ENCODE data around the gene DHCR24.

DNA sequence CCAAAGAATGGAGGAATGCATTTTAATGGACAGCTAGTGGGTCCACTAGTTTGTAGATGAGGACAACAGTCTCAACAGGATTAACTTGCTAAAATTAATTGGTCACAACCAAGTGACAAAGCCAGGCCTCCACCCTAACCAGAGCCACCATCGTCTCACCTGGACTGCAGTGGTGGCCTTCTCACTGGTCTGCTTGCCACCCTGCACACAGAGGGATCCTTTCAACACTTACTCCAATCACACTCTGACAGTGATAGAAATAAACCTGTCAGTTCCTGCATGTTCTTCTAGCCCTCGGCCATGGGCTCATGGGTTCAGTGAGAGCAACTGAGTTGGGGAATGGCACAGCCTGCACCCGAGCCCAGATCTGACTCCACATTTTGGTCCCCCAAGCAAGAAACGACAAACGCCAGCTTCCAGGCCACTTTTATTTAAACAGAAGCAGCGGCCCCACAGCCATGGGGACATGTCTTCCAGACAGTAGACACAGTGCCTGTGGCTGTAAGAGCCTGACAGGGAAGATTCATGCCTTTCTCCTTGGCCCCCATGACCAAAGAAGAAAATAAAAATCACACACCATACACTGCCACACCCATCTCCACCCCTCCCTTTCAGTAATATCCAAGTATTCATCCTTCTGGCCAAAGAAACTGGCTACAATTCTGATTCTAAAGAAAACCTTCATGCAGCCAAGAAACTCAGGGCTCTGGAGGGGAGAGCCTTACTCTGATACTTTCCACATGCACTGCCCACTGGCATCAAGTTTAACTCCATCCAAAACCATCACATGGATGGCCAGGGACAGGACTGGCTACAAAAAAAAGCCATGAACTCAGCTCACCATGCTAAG, 37.6 kb downstream of the DHCR24 start:
- TF ChIP-seq POLR2A (IDR thresholded peaks at IDR 0.05; ENCODE audit: low read length) (no peak), GATA1 (IDR thresholded peaks at IDR 0.05; ENCODE audit: low read depth, low read length) (no peak)

Data from erythroblast (primary cell).